ENCODE results near the gene ATOSB. TPM values are rescaled to one million over a fixed set of nuclear protein-coding genes. Genes with fewer than 3 reads are reported as not detected.

Gene ATOSB
- total RNA-seq, 6 experiments from 2014 or later: 3.7 to 6.9 (median 5.8) TPM

DNA sequence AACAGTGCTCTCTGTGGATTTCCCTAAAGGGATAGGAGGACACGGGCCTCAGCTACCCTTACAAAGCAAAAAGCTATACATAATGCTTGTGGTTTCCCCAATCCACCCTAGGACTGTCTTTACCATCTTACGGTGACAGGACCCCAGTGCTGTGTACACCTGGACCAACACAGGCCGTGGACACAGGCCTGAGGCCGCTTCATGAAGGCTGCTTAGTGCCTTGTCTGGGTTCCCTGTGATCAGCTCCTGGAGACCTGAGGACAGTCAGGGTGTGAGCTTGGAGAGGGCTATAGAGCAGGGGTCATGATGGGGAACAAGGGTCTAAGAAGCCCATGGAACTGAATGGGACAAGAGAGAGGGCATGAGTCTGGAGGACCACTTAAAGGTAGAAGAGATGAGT lies 38.8 kb downstream of the ATOSB start:
- ATAC-seq (no peak), DNase-seq (no peak)
- Histone ChIP-seq H3K27me3 (no peaks in the 10 kb centered on the region), H3K27ac (no peak overlapping the region), H3K36me3 (no peaks in the 10 kb centered on the region), H3K9me3 (no peaks in the 10 kb centered on the region), H3K4me3 (no peak overlapping the region), H3K4me1 (peaks cover 0 to 10% (median 0%) of the 10 kb centered on the region in 4 donors)
- no CpG with 5 or more reads among the region's 4 CpGs for WGBS (ENCODE audit: insufficient coverage, low coverage, low lambda C conversion rate, missing lambda C conversion rate)
- intact Hi-C loops (cut with DNase I): no loop called here
- TF ChIP-seq, protein P1, sequence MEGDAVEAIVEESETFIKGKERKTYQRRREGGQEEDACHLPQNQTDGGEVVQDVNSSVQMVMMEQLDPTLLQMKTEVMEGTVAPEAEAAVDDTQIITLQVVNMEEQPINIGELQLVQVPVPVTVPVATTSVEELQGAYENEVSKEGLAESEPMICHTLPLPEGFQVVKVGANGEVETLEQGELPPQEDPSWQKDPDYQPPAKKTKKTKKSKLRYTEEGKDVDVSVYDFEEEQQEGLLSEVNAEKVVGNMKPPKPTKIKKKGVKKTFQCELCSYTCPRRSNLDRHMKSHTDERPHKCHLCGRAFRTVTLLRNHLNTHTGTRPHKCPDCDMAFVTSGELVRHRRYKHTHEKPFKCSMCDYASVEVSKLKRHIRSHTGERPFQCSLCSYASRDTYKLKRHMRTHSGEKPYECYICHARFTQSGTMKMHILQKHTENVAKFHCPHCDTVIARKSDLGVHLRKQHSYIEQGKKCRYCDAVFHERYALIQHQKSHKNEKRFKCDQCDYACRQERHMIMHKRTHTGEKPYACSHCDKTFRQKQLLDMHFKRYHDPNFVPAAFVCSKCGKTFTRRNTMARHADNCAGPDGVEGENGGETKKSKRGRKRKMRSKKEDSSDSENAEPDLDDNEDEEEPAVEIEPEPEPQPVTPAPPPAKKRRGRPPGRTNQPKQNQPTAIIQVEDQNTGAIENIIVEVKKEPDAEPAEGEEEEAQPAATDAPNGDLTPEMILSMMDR (IDR thresholded peaks at IDR 0.05): no peak
- TF ChIP-seq POLR2A (IDR thresholded peaks at IDR 0.05): no peak

DNA sequence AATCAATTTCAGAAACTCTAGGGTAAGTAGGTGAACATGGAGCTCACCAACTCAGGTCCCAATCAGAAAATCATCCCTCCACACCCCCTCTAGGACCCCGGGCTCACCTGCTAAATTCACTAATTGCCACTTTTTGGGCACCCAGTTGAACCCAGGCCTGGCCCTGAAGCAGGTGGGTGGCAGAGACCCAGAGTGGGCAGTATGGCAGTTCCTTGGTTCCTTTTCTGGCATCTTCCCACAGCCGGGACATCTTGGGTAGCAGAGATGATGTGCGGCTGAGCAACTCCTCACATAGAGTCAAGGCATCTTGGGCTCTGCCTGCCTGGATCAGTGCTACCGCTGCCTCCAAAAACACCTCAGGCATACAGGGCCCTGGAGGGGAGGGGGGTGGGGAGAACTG lies 40.3 kb downstream of the ATOSB start:
- ATAC-seq: no peak

DNA sequence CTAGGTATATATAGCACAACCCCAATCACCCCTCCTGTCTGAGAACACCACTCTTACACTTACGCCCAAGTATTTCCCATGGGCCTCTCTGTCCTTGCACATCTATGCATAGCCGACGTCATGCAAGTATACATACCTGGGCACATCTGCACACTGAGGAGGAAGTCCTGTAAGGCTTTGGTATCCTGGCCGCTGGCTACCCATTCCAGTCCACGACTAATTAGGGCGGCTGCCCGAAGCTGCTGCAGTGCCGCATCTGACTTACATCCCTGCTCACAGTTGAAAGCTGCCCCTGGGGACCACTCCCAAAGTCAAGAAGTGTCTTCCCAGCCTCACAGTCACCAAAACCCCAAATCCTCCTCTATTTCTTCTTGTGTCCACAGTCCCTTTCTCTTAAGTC lies 40.9 kb downstream of the ATOSB start:
- DNase-seq (no peak), ATAC-seq (no peak)
- 96% methylated on average over 8 of the region's 8 CpGs for WGBS (ENCODE audit: insufficient coverage, low coverage, low lambda C conversion rate, missing lambda C conversion rate)
- H3K9me3 ChIP-seq: no peaks in the 10 kb centered on the region
- intact Hi-C loops (cut with DNase I): no loop called here
- no peaks in the 10 kb centered on the region for H3K27me3 ChIP-seq
- no peaks in the 10 kb centered on the region for H3K36me3 ChIP-seq
- H3K4me3 ChIP-seq: no peak overlapping the region
- TF ChIP-seq, protein P1 (IDR thresholded peaks at IDR 0.05): no peak
- TF ChIP-seq POLR2A (IDR thresholded peaks at IDR 0.05): no peak
- H3K4me1 ChIP-seq: peaks cover 0 to 24% (median 6%) of the 10 kb centered on the region in 4 donors
- no peak overlapping the region for H3K27ac ChIP-seq

More for the DNA sequence above, 40.3 kb downstream of the ATOSB start:
- intact Hi-C loops (cut with DNase I): no loop called here
- H3K4me1 ChIP-seq: peaks cover 0 to 18% (median 1%) of the 10 kb centered on the region in 4 donors
- no peak overlapping the region for H3K27ac ChIP-seq
- no peaks in the 10 kb centered on the region for H3K9me3 ChIP-seq
- TF ChIP-seq, protein P1 (IDR thresholded peaks at IDR 0.05): no peak
- no peak for TF ChIP-seq POLR2A (IDR thresholded peaks at IDR 0.05)
- 94% methylated on average over 2 of the region's 4 CpGs for WGBS (ENCODE audit: insufficient coverage, low coverage, low lambda C conversion rate, missing lambda C conversion rate)
- H3K36me3 ChIP-seq: no peaks in the 10 kb centered on the region
- H3K4me3 ChIP-seq: no peak overlapping the region
- no peaks in the 10 kb centered on the region for H3K27me3 ChIP-seq
- no peak for DNase-seq

DNA sequence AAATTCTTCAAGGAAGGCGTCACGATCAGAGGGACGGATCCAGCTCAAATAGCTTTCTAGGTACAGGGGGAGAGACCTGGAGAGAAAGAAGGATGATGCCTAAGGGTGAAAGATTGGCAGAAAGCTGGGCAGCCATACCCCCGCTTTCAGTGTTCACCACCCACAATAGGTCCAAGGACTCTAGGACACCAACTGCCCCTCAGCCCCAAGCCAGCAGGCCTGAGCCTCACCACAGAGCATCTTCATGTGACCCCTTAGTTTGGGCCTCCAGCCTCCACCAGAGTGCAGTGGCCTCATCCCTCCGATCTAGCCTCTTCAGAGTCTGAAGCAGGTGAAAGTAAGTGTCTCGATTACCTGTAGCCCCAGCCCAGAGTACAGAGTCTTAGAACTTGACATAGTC lies 41.5 kb downstream of the ATOSB start:
- no peaks in the 10 kb centered on the region for H3K27me3 ChIP-seq
- no peak overlapping the region for H3K27ac ChIP-seq
- TF ChIP-seq, protein P1 (IDR thresholded peaks at IDR 0.05): no peak
- no peak for TF ChIP-seq POLR2A (IDR thresholded peaks at IDR 0.05)
- WGBS (ENCODE audit: insufficient coverage, low coverage, low lambda C conversion rate, missing lambda C conversion rate): 91% methylated on average over 4 of the region's 6 CpGs
- H3K4me1 ChIP-seq: peaks cover 0 to 28% (median 9%) of the 10 kb centered on the region in 4 donors
- ATAC-seq (no peak), DNase-seq (no peak)
- peaks cover 0 to under 1% (median 0%) of the 10 kb centered on the region in 4 donors for H3K36me3 ChIP-seq
- no peaks in the 10 kb centered on the region for H3K9me3 ChIP-seq
- intact Hi-C loops (cut with DNase I): no loop called here
- H3K4me3 ChIP-seq: no peak overlapping the region

DNA sequence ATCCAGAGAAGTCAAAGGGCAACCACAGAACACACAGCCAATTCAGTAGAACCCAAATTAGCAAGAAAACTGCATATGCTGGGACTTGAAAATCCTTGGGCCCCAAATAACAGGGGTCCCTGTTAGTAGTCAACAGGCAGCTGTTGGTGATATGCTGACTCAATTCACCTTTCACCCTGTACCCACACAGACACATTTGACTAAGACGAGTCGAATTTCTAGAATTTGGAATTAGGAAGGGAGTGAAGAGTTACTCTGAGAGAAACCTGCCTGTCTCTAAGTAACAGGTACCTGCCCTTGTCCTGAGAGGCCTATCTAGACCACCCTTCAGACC lies 42.4 kb downstream of the ATOSB start:
- no peak overlapping the region for H3K27ac ChIP-seq
- peaks cover 0 to 10% (median under 1%) of the 10 kb centered on the region in 4 donors for H3K36me3 ChIP-seq
- WGBS (ENCODE audit: insufficient coverage, low coverage, low lambda C conversion rate, missing lambda C conversion rate): 100% methylated on average over 2 of the region's 2 CpGs
- no peaks in the 10 kb centered on the region for H3K9me3 ChIP-seq
- H3K27me3 ChIP-seq: no peaks in the 10 kb centered on the region
- DNase-seq (no peak), ATAC-seq (no peak)
- intact Hi-C loops (cut with DNase I): no loop called here
- TF ChIP-seq POLR2A (IDR thresholded peaks at IDR 0.05): no peak
- TF ChIP-seq, protein P1 (IDR thresholded peaks at IDR 0.05): no peak
- peaks cover 0 to 33% (median 12%) of the 10 kb centered on the region in 4 donors for H3K4me1 ChIP-seq
- peak overlapping the region in 1 of 3 donors; percentile 76 for H3K4me3 ChIP-seq

All from right lobe of liver (tissue), 6 donors.